ENCODE data around the gene CSNK1G1. TPM values are rescaled to one million over a fixed set of nuclear protein-coding genes. Genes with fewer than 3 reads are reported as not detected.

The CSNK1G1 gene
- total RNA-seq, 8 experiments from 2014 or later: 12.3 to 30.8 (median 25.4) TPM

GRCh38 chr15:64246364-64247189, 109.4 kb downstream of the CSNK1G1 start:
- Histone ChIP-seq H3K4me1 (replicated peaks in 1 of 2) (peaks cover 7 to 12% of the 10 kb centered on the region in 2 donors), H3K27ac (no peak overlapping the region), H3K4me3 (peak overlapping the region in 2 of 5 donors; percentile 12)
- 16 to 100% (median 35%) methylated on average over 2 to 7 of the region's 9 CpGs for WGBS, 10 experiments
- peak; percentile 33 to 99 (median 96) for ATAC-seq (replicated peaks in 6 of 8)
- in situ Hi-C loops (cut with MboI; ENCODE audit: low pct_unique_long_range_greater_than_20kb in 2 of 9, low sequenced_read_pairs in 9 of 9, unreplicated experiment in 9 of 9): no loop called here

DNA sequence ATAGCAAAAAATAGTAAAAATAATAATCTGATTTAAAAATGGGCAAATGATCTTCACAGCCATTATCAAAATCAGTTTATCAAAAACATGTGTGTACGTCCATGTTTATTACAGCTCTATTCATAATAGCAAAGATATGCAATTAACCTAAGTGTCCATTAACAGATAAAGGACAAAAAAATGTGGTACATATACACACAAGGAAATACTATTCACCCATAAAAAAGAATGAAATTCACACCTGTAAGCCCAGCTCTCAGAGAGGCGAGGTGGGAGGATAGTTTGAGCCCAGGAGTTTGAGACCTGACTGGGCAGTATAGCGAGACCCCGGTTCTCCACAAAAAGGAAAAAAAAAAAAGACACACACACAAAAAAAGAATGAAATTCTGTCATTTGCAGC, 110.6 kb downstream of the CSNK1G1 start:
- no peak for ATAC-seq (replicated peaks in 6 of 8)
- in situ Hi-C loops (cut with MboI; ENCODE audit: low pct_unique_long_range_greater_than_20kb in 2 of 9, low sequenced_read_pairs in 9 of 9, unreplicated experiment in 9 of 9): no loop called here
- H3K4me3 ChIP-seq: no peak overlapping the region
- WGBS, 10 experiments: 89 to 100% (median 98%) methylated on average over 1 to 4 of the region's 4 CpGs
- no peak overlapping the region for H3K27ac ChIP-seq
- H3K4me1 ChIP-seq (replicated peaks in 1 of 2): peaks cover 7 to 12% of the 10 kb centered on the region in 2 donors

DNA sequence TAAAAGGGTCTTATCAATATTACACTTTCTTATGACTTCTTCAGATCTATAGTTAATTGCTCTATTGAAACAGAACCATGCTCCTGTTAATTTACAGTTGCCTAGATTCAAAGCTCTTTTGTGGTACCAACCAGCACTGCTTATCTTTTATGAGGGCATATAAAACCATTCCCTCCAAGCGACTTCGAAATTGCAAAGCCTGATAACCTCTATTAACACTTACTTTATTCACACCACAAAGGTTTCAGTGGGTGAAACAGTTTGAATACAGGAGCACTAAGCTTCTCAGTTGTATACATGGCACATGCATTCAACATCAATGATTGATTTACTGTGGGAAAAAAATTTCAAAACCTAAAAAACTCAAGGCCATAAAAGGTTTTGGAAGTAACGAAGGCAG, 118.3 kb downstream of the CSNK1G1 start:
- WGBS, 10 experiments: 11 to 100% (median 63%) methylated on average over 1 to 3 of the region's 3 CpGs; no CpG with 5 or more reads in 1 of the 10 experiments
- no peak for ATAC-seq (replicated peaks in 6 of 8)

GRCh38 chr15:64236156-64236894, 119.6 kb downstream of the CSNK1G1 start:
- WGBS, 10 experiments: 26 to 100% (median 85%) methylated on average over 1 to 2 of the region's 2 CpGs; no CpG with 5 or more reads in 1 of the 10 experiments
- Histone ChIP-seq H3K27ac (no peak overlapping the region), H3K4me1 (replicated peaks in 1 of 2) (no peaks in the 10 kb centered on the region), H3K4me3 (no peak overlapping the region)
- peak in 3 of 8 experiments; percentile 53 to 66 (median 59) for ATAC-seq (replicated peaks in 6 of 8)
- in situ Hi-C loops (cut with MboI; ENCODE audit: low pct_unique_long_range_greater_than_20kb in 2 of 9, low sequenced_read_pairs in 9 of 9, unreplicated experiment in 9 of 9): no loop called here

More for the DNA sequence above, 118.3 kb downstream of the CSNK1G1 start:
- Histone ChIP-seq H3K4me1 (replicated peaks in 1 of 2) (no peaks in the 10 kb centered on the region), H3K27ac (no peak overlapping the region), H3K4me3 (no peak overlapping the region)
- in situ Hi-C loops (cut with MboI; ENCODE audit: low pct_unique_long_range_greater_than_20kb in 2 of 9, low sequenced_read_pairs in 9 of 9, unreplicated experiment in 9 of 9): no loop called here

GRCh38 chr15:64235552-64235951, 120.4 kb downstream of the CSNK1G1 start:
- in situ Hi-C loops (cut with MboI; ENCODE audit: low pct_unique_long_range_greater_than_20kb in 2 of 9, low sequenced_read_pairs in 9 of 9, unreplicated experiment in 9 of 9): no loop called here

GRCh38 chr15:64233299-64233698, 122.7 kb downstream of the CSNK1G1 start:
- in situ Hi-C loops (cut with MboI; ENCODE audit: low pct_unique_long_range_greater_than_20kb in 2 of 9, low sequenced_read_pairs in 9 of 9, unreplicated experiment in 9 of 9): no loop called here
- ATAC-seq (replicated peaks in 6 of 8): no peak
- WGBS, 10 experiments: 83 to 100% (median 94%) methylated on average over 3 to 4 of the region's 4 CpGs
- Histone ChIP-seq H3K4me3 (no peak overlapping the region), H3K4me1 (replicated peaks in 1 of 2) (no peaks in the 10 kb centered on the region), H3K27ac (no peak overlapping the region)

More at GRCh38 chr15:64235552-64235951, 120.4 kb downstream of the CSNK1G1 start:
- H3K27ac ChIP-seq: no peak overlapping the region
- 86 to 100% (median 98%) methylated on average over 1 to 4 of the region's 4 CpGs; no CpG with 5 or more reads in 1 of the 10 experiments for WGBS, 10 experiments
- ATAC-seq (replicated peaks in 6 of 8): no peak
- no peaks in the 10 kb centered on the region for H3K4me1 ChIP-seq (replicated peaks in 1 of 2)
- no peak overlapping the region for H3K4me3 ChIP-seq

- ATAC-seq (replicated peaks in 6 of 8): peak in 3 of 8 experiments; percentile 60 to 71 (median 68)
- 0 to 80% (median 40%) methylated on average over 1 of the region's 1 CpG; no CpG with 5 or more reads in 5 of the 10 experiments for WGBS, 10 experiments
- Histone ChIP-seq H3K27ac (no peak overlapping the region), H3K4me3 (no peak overlapping the region), H3K4me1 (replicated peaks in 1 of 2) (no peaks in the 10 kb centered on the region)
- in situ Hi-C loops (cut with MboI; ENCODE audit: low pct_unique_long_range_greater_than_20kb in 2 of 9, low sequenced_read_pairs in 9 of 9, unreplicated experiment in 9 of 9): no loop called here
Observed at GRCh38 chr15:64232400-64232799, 123.6 kb downstream of the CSNK1G1 start.

GRCh38 chr15:64229129-64229724, 126.7 kb downstream of the CSNK1G1 start:
- H3K4me3 ChIP-seq: no peak overlapping the region
- WGBS, 10 experiments: 80 to 100% (median 96%) methylated on average over 1 to 2 of the region's 2 CpGs; no CpG with 5 or more reads in 4 of the 10 experiments
- no peak for ATAC-seq (replicated peaks in 6 of 8)
- H3K4me1 ChIP-seq (replicated peaks in 1 of 2): peaks cover 0 to 7% of the 10 kb centered on the region in 2 donors
- in situ Hi-C loops (cut with MboI; ENCODE audit: low pct_unique_long_range_greater_than_20kb in 2 of 9, low sequenced_read_pairs in 9 of 9, unreplicated experiment in 9 of 9): no loop called here
- no peak overlapping the region for H3K27ac ChIP-seq

DNA sequence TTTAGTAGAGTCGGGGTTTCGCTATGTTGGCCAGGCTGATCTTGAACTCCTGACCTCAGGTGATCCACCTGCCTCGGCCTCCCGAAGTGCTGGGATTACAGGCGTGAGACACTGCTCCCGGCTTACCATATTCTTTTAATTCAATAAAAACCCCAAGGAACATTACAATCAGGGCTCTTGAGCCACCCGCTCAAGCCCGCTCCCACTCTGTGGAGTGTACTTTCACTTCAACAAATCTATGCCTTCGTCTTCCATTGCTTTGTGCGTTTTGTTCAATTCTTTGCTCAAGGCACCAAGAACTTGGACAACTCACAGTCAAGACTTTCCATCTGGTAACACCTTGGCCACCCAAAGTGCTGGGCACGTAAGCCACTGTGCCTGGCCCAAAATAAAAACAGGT, 130.2 kb downstream of the CSNK1G1 start:
- in situ Hi-C loops (cut with MboI; ENCODE audit: low pct_unique_long_range_greater_than_20kb in 2 of 9, low sequenced_read_pairs in 9 of 9, unreplicated experiment in 9 of 9): no loop called here
- no peak overlapping the region for H3K27ac ChIP-seq
- 93 to 100% (median 100%) methylated on average over 1 to 11 of the region's 11 CpGs; no CpG with 5 or more reads in 1 of the 10 experiments for WGBS, 10 experiments
- no peak for ATAC-seq (replicated peaks in 6 of 8)
- H3K4me3 ChIP-seq: no peak overlapping the region
- peaks cover 0 to 9% of the 10 kb centered on the region in 2 donors for H3K4me1 ChIP-seq (replicated peaks in 1 of 2)

DNA sequence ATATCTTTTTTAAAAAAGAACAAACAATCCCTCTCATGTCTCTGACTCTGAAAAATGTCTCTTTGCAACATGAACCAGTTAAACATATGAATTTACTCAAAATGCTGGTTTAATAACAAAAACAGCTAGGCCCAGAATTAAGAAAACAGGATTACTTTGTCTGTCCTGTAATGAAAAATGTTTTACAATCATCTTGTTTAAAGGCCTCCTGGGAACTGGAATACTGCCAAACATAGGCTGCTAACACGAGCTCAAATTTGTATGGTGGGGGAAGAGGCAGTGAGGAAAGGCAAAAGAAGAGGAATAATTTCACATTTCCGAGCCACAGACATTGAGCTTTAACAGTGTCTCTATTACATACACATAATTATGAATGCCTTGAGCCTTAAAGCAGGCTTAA, 131.5 kb downstream of the CSNK1G1 start:
- whole genome bisulfite sequencing, 10 experiments: 0 to 50% (median 38%) methylated on average over 1 to 2 of the region's 2 CpGs; no CpG with 5 or more reads in 2 of the 10 experiments
- ATAC-seq (replicated peaks in 6 of 8): peak in 1 of 8 experiments; percentile 54
- in situ Hi-C loops (cut with MboI; ENCODE audit: low pct_unique_long_range_greater_than_20kb in 2 of 9, low sequenced_read_pairs in 9 of 9, unreplicated experiment in 9 of 9): loop anchor here in 2 of 9 experiments (25.0 kb wide), 1 partner anchor 138 kb away; the partner anchor contains the start of gene CSNK1G1 (in 2 of the 2)

DNA sequence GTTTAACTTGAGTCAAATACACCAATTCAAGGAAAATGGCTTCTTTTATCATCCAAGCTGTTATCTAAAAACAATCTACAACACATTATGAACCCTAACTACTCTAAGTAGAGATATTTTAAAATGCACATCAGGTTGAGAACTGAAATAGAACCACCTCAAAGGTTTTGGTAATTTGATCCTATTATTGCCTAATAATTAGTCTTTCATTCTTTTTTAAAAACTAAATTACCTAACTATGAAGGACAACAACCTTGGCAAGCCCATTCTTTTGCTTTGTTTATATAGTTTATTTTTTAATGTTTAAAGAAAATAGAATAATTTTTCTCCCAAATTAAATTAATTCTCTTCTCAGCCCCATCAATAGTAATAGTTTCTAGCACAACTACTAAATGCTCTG, 132.1 kb downstream of the CSNK1G1 start:
- in situ Hi-C loops (cut with MboI; ENCODE audit: low pct_unique_long_range_greater_than_20kb in 2 of 9, low sequenced_read_pairs in 9 of 9, unreplicated experiment in 9 of 9): loop anchor here in 2 of 9 experiments (25.0 kb wide), 1 partner anchor 138 kb away; the partner anchor contains the start of gene CSNK1G1 (in 2 of the 2)
- Histone ChIP-seq H3K4me1 (replicated peaks in 1 of 2) (peaks cover 0 to 9% of the 10 kb centered on the region in 2 donors), H3K4me3 (no peak overlapping the region), H3K27ac (no peak overlapping the region)
- ATAC-seq (replicated peaks in 6 of 8): no peak

More for the DNA sequence above, 131.5 kb downstream of the CSNK1G1 start:
- Histone ChIP-seq H3K27ac (no peak overlapping the region), H3K4me3 (no peak overlapping the region), H3K4me1 (replicated peaks in 1 of 2) (peaks cover 0 to 9% of the 10 kb centered on the region in 2 donors)

GRCh38 chr15:64222573-64223366, 133.2 kb downstream of the CSNK1G1 start:
- no peak for ATAC-seq (replicated peaks in 6 of 8)
- no peak overlapping the region for H3K27ac ChIP-seq
- peaks cover 0 to 9% of the 10 kb centered on the region in 2 donors for H3K4me1 ChIP-seq (replicated peaks in 1 of 2)
- in situ Hi-C loops (cut with MboI; ENCODE audit: low pct_unique_long_range_greater_than_20kb in 2 of 9, low sequenced_read_pairs in 9 of 9, unreplicated experiment in 9 of 9): loop anchor here in 2 of 9 experiments (25.0 kb wide), 1 partner anchor 140 kb away; the partner anchor contains the start of gene CSNK1G1 (in 2 of the 2)
- 79 to 100% (median 88%) methylated on average over 1 to 3 of the region's 3 CpGs for WGBS, 10 experiments
- H3K4me3 ChIP-seq: no peak overlapping the region
